ENCODE measurements around the gene GALNTL6.

Gene GALNTL6

GRCh38 chr4:172270397-172270796, 457.2 kb downstream of the GALNTL6 start:
- no peak overlapping the region for H2BK15ac ChIP-seq (ENCODE audit: low read depth, poor library complexity, severe bottlenecking)
- no peaks in the 10 kb centered on the region for H3K79me1 ChIP-seq (replicated peaks; ENCODE audit: low read length, poor library complexity, severe bottlenecking)
- H2BK12ac ChIP-seq (ENCODE audit: low read length in 2 of 2), result no peak overlapping the region
- DNase-seq, result no peak
- no peaks in the 10 kb centered on the region for H3K9me3 ChIP-seq (ENCODE audit: control insufficient read depth, low read length)
- no peak overlapping the region for H3K4me2 ChIP-seq (ENCODE audit: low read length, poor library complexity, severe bottlenecking)
- no peak overlapping the region for H3K18ac ChIP-seq (ENCODE audit: low read depth in 1 of 2, low read length in 2 of 2)
- no peak overlapping the region for H2AFZ ChIP-seq (ENCODE audit: low read depth, low read length)
- H2AK5ac ChIP-seq (ENCODE audit: low read length, severe bottlenecking), result no peak overlapping the region
- no peak overlapping the region for H3K27ac ChIP-seq (ENCODE audit: low read length, poor library complexity, severe bottlenecking)
- H4K91ac ChIP-seq (ENCODE audit: low read length), result no peak overlapping the region
- H3K14ac ChIP-seq (ENCODE audit: low read length in 2 of 2), result no peak overlapping the region
- WGBS, result 83% methylated on average over 2 of the region's 2 CpGs
- no peak overlapping the region for H2BK5ac ChIP-seq (ENCODE audit: low read depth, low read length, poor library complexity, severe bottlenecking)
- no peak overlapping the region for H3K4me3 ChIP-seq (ENCODE audit: insufficient read depth in 1 of 2, low read depth in 1 of 2, low read length in 2 of 2)
- no peak overlapping the region for H2BK120ac ChIP-seq (ENCODE audit: low read depth, low read length)
- no peaks in the 10 kb centered on the region for H3K27me3 ChIP-seq (ENCODE audit: control insufficient read depth in 1 of 2, insufficient read depth in 1 of 2, low read length in 2 of 2)
- H3K9ac ChIP-seq (ENCODE audit: low read length), result no peak overlapping the region
- H3K4ac ChIP-seq (ENCODE audit: low read depth in 1 of 2, low read length in 2 of 2), result no peak overlapping the region
- H4K8ac ChIP-seq (ENCODE audit: low read length), result no peak overlapping the region
- H3K23ac ChIP-seq (ENCODE audit: low read length in 2 of 2), result no peak overlapping the region
- no peaks in the 10 kb centered on the region for H3K4me1 ChIP-seq (ENCODE audit: control insufficient read depth, insufficient read depth, low read depth, low read length)
- no peaks in the 10 kb centered on the region for H3K36me3 ChIP-seq (ENCODE audit: control insufficient read depth in 1 of 2, insufficient read depth in 2 of 2, low read depth in 1 of 2, low read length in 2 of 2)

DNA sequence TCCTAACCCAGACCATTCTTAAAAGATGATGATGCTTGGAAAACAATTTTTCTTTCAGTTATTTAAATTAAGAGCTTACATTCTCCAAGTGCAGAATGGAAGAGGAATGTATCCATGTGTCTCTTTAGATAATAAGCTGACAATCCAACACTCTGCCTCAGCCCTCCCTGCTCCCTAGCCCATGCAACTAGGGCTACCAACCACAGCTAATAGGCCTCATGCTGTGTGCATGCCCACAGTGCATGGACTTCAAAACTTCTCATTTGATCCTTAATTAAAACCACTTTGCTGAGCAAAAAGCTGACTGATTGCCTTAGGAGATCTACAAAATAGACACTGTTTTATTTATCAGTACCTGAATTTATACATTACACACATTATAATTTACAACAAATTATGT, 473.9 kb downstream of the GALNTL6 start:
- no peak overlapping the region for H3K18ac ChIP-seq (ENCODE audit: low read depth in 1 of 2, low read length in 2 of 2)
- H3K9me3 ChIP-seq (ENCODE audit: control insufficient read depth, low read length), result no peaks in the 10 kb centered on the region
- no peak overlapping the region for H2BK12ac ChIP-seq (ENCODE audit: low read length in 2 of 2)
- H2BK120ac ChIP-seq (ENCODE audit: low read depth, low read length), result no peak overlapping the region
- no peak overlapping the region for H4K8ac ChIP-seq (ENCODE audit: low read length)
- no peak overlapping the region for H4K91ac ChIP-seq (ENCODE audit: low read length)
- no peak overlapping the region for H3K4me2 ChIP-seq (ENCODE audit: low read length, poor library complexity, severe bottlenecking)
- no peak overlapping the region for H3K23ac ChIP-seq (ENCODE audit: low read length in 2 of 2)
- H3K14ac ChIP-seq (ENCODE audit: low read length in 2 of 2), result no peak overlapping the region
- no peak overlapping the region for H3K4ac ChIP-seq (ENCODE audit: low read depth in 1 of 2, low read length in 2 of 2)
- no peak overlapping the region for H2AK5ac ChIP-seq (ENCODE audit: low read length, severe bottlenecking)
- no peak for DNase-seq
- no peak overlapping the region for H2AFZ ChIP-seq (ENCODE audit: low read depth, low read length)
- no peak overlapping the region for H3K27ac ChIP-seq (ENCODE audit: low read length, poor library complexity, severe bottlenecking)
- no peak overlapping the region for H3K4me3 ChIP-seq (ENCODE audit: insufficient read depth in 1 of 2, low read depth in 1 of 2, low read length in 2 of 2)
- no peak overlapping the region for H2BK5ac ChIP-seq (ENCODE audit: low read depth, low read length, poor library complexity, severe bottlenecking)
- H3K79me1 ChIP-seq (replicated peaks; ENCODE audit: low read length, poor library complexity, severe bottlenecking), result no peaks in the 10 kb centered on the region
- H3K9ac ChIP-seq (ENCODE audit: low read length), result no peak overlapping the region
- no peaks in the 10 kb centered on the region for H3K36me3 ChIP-seq (ENCODE audit: control insufficient read depth in 1 of 2, insufficient read depth in 2 of 2, low read depth in 1 of 2, low read length in 2 of 2)
- no peaks in the 10 kb centered on the region for H3K27me3 ChIP-seq (ENCODE audit: control insufficient read depth in 1 of 2, insufficient read depth in 1 of 2, low read length in 2 of 2)
- H3K4me1 ChIP-seq (ENCODE audit: control insufficient read depth, insufficient read depth, low read depth, low read length), result no peaks in the 10 kb centered on the region
- H2BK15ac ChIP-seq (ENCODE audit: low read depth, poor library complexity, severe bottlenecking), result no peak overlapping the region

- Histone ChIP-seq H3K9me3 (ENCODE audit: control insufficient read depth, low read length) (peaks cover 10% of the 10 kb centered on the region), H2BK5ac (ENCODE audit: low read depth, low read length, poor library complexity, severe bottlenecking) (no peak overlapping the region), H3K27ac (ENCODE audit: low read length, poor library complexity, severe bottlenecking) (no peak overlapping the region), H3K36me3 (ENCODE audit: control insufficient read depth in 1 of 2, insufficient read depth in 2 of 2, low read depth in 1 of 2, low read length in 2 of 2) (no peaks in the 10 kb centered on the region), H4K91ac (ENCODE audit: low read length) (no peak overlapping the region), H3K23ac (ENCODE audit: low read length in 2 of 2) (no peak overlapping the region), H2BK12ac (ENCODE audit: low read length in 2 of 2) (no peak overlapping the region), H3K4ac (ENCODE audit: low read depth in 1 of 2, low read length in 2 of 2) (no peak overlapping the region), H3K4me2 (ENCODE audit: low read length, poor library complexity, severe bottlenecking) (no peak overlapping the region), H2AK5ac (ENCODE audit: low read length, severe bottlenecking) (no peak overlapping the region), H3K79me1 (replicated peaks; ENCODE audit: low read length, poor library complexity, severe bottlenecking) (no peaks in the 10 kb centered on the region), H2BK120ac (ENCODE audit: low read depth, low read length) (no peak overlapping the region), H4K8ac (ENCODE audit: low read length) (no peak overlapping the region), H3K9ac (ENCODE audit: low read length) (no peak overlapping the region), H2AFZ (ENCODE audit: low read depth, low read length) (no peak overlapping the region), H3K18ac (ENCODE audit: low read depth in 1 of 2, low read length in 2 of 2) (no peak overlapping the region), H2BK15ac (ENCODE audit: low read depth, poor library complexity, severe bottlenecking) (no peak overlapping the region), H3K4me3 (ENCODE audit: insufficient read depth in 1 of 2, low read depth in 1 of 2, low read length in 2 of 2) (no peak overlapping the region), H3K27me3 (ENCODE audit: control insufficient read depth in 1 of 2, insufficient read depth in 1 of 2, low read length in 2 of 2) (no peaks in the 10 kb centered on the region), H3K4me1 (ENCODE audit: control insufficient read depth, insufficient read depth, low read depth, low read length) (no peaks in the 10 kb centered on the region), H3K14ac (ENCODE audit: low read length in 2 of 2) (no peak overlapping the region)
- 100% methylated on average over 1 of the region's 1 CpG for WGBS
- DNase-seq, result no peak
These were observed 492.5 kb downstream of the GALNTL6 start for GRCh38 chr4:172305698-172306097.

DNA sequence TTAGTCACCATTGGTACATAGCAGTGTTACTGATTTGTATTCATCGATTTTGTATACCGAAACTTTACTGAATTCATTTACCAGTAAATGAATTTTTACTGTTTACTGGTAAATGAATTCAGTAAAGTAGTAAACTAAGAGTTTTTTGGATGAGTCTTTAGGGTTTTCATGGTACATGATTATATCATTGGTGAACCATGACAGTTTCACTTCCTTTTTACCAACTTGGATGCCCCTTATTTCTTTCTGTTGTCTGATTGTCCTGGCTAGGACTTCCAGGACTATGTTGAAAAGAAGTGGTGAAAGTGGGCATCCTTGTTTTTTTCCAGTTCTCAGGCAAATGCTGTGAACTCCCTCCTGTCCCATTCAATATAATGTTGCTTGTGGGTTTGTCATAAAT, 494.9 kb downstream of the GALNTL6 start:
- Histone ChIP-seq H3K23ac (ENCODE audit: low read length in 2 of 2) (no peak overlapping the region), H2BK5ac (ENCODE audit: low read depth, low read length, poor library complexity, severe bottlenecking) (no peak overlapping the region), H3K27ac (ENCODE audit: low read length, poor library complexity, severe bottlenecking) (no peak overlapping the region), H4K91ac (ENCODE audit: low read length) (no peak overlapping the region), H3K9me3 (ENCODE audit: control insufficient read depth, low read length) (peaks cover 10% of the 10 kb centered on the region), H3K36me3 (ENCODE audit: control insufficient read depth in 1 of 2, insufficient read depth in 2 of 2, low read depth in 1 of 2, low read length in 2 of 2) (no peaks in the 10 kb centered on the region), H3K4me3 (ENCODE audit: insufficient read depth in 1 of 2, low read depth in 1 of 2, low read length in 2 of 2) (no peak overlapping the region), H3K4me2 (ENCODE audit: low read length, poor library complexity, severe bottlenecking) (no peak overlapping the region), H3K4me1 (ENCODE audit: control insufficient read depth, insufficient read depth, low read depth, low read length) (no peaks in the 10 kb centered on the region), H3K4ac (ENCODE audit: low read depth in 1 of 2, low read length in 2 of 2) (no peak overlapping the region), H2AFZ (ENCODE audit: low read depth, low read length) (no peak overlapping the region), H3K9ac (ENCODE audit: low read length) (no peak overlapping the region), H2BK12ac (ENCODE audit: low read length in 2 of 2) (no peak overlapping the region), H3K14ac (ENCODE audit: low read length in 2 of 2) (no peak overlapping the region), H2BK120ac (ENCODE audit: low read depth, low read length) (no peak overlapping the region), H2AK5ac (ENCODE audit: low read length, severe bottlenecking) (no peak overlapping the region), H3K79me1 (replicated peaks; ENCODE audit: low read length, poor library complexity, severe bottlenecking) (no peaks in the 10 kb centered on the region), H3K18ac (ENCODE audit: low read depth in 1 of 2, low read length in 2 of 2) (no peak overlapping the region), H2BK15ac (ENCODE audit: low read depth, poor library complexity, severe bottlenecking) (no peak overlapping the region), H3K27me3 (ENCODE audit: control insufficient read depth in 1 of 2, insufficient read depth in 1 of 2, low read length in 2 of 2) (no peaks in the 10 kb centered on the region), H4K8ac (ENCODE audit: low read length) (no peak overlapping the region)
- DNase-seq, result no peak
- no CpG with 5 or more reads among the region's 2 CpGs for WGBS
